WTC11 (cell line): ENCODE data around the gene UEVLD.

Source experiments
- CTCF ChIP-seq: fragments of 200-600 bp; IDR thresholded peaks from 2 replicates; pipeline ENCODE4 v1.8.0; 2022; ENCODE audit warnings: antibody characterized with exemption
- NFYB ChIP-seq: sonication (generic); formaldehyde crosslinking; conservative IDR thresholded peaks from 2 replicates; pipeline ENCODE4 v1.8.0; 2022; ENCODE audit warnings: low read depth, missing genetic modification reagents
- NR2C2 ChIP-seq: sonication (generic); formaldehyde crosslinking; IDR thresholded peaks from 2 replicates; pipeline ENCODE4 v1.8.0; 2022; ENCODE audit warnings: mild to moderate bottlenecking, missing genetic modification reagents
- ZNF263 ChIP-seq: sonication (generic); formaldehyde crosslinking; IDR thresholded peaks from 2 replicates; pipeline ENCODE4 v1.8.1; 2022; ENCODE audit warnings: low read depth, mild to moderate bottlenecking, moderate library complexity, missing genetic modification reagents
- TF ChIP-seq, protein P1 (sequence below): sonication (generic); formaldehyde crosslinking; IDR thresholded peaks from 2 replicates; pipeline ENCODE4 v1.8.0; 2023; ENCODE audit warnings: missing genetic modification reagents

DNA sequence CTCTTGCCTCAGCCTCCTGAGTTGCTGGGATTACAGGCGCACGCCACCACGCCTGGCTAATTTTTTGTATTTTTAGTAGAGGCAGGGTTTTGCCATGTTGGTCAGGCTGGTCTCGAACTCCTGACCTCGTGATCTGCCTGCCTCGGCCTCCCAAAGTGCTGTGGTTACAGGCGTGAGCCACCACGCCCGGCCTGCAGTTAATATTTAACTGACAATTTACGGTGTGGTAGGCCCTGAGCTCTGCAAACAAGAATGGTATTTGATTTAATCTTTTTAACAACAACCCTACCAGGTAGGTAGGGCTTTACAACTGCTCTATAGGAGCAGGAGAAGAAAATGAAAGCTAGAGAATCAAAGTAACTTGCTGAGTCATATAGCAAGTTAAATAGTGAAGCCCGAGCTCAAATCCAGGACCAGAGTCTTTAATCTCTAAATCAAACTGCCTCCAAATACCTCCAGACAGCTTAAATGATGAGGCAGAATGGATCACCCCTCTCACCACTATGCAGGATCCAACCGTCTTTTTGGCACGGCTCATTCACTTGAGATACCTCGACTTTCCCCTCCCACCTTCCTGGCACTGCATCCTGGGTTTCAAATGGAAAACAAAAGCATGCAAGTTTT is 9.4 kb downstream of the UEVLD start:
- no peak for TF ChIP-seq NR2C2 (CRISPR knock-in tag)
- TF ChIP-seq NFYB (CRISPR knock-in tag), result no peak
- TF ChIP-seq CTCF, result no peak
- TF ChIP-seq ZNF263 (CRISPR knock-in tag), result no peak
- TF ChIP-seq, protein P1, sequence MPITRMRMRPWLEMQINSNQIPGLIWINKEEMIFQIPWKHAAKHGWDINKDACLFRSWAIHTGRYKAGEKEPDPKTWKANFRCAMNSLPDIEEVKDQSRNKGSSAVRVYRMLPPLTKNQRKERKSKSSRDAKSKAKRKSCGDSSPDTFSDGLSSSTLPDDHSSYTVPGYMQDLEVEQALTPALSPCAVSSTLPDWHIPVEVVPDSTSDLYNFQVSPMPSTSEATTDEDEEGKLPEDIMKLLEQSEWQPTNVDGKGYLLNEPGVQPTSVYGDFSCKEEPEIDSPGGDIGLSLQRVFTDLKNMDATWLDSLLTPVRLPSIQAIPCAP, result no peak
